ENCODE measurements around the gene AGAP2.
"Not testable (repeated sequence)": the region's sequence is repeated elsewhere in the genome, so short reads cannot be mapped to it uniquely, and the experiment has no call there.

The AGAP2 gene

GRCh38 chr12:57692500-57692899 is 46.0 kb downstream of the AGAP2 start:
- Histone ChIP-seq H2AFZ (ENCODE audit: low read length, unreplicated experiment) (no peak overlapping the region), H3K27me3 (ENCODE audit: insufficient read depth, low read length) (peaks cover 20% of the 10 kb centered on the region), H3K4me3 (ENCODE audit: low read depth, low read length) (no peak overlapping the region), H3K36me3 (ENCODE audit: insufficient read depth, low read length) (peaks cover 15% of the 10 kb centered on the region; the same call in 1 of the 2 replicates), H3K4me1 (ENCODE audit: control insufficient read depth, insufficient read depth, low read length, unreplicated experiment) (peaks cover 7% of the 10 kb centered on the region), H3K27ac (ENCODE audit: low read depth, low read length) (no peak overlapping the region), H3K79me2 (ENCODE audit: control insufficient read depth, insufficient read depth, low read length, unreplicated experiment) (peaks cover 11% of the 10 kb centered on the region)

DNA sequence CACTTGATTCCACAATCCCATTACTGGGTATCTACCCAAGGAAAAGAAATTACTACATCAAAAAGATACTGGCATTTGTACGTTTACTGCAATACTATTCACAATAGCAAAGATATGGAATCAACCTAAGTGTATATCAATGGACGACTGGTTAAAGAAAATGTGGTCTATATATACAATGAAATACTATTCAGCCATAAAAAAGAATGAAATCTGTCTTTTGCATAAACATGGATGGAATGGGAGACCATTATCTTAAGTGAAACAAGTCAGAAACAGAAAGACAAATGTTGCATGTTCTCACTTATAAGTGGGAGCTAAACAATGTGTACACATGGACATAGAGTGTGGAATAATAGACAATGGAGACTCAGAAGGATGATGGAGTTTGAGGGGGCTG is 49.6 kb downstream of the AGAP2 start:
- H3K4me3 ChIP-seq (ENCODE audit: low read depth, low read length): no peak overlapping the region
- H3K4me1 ChIP-seq (ENCODE audit: control insufficient read depth, insufficient read depth, low read length, unreplicated experiment): peaks cover 3% of the 10 kb centered on the region
- no peak overlapping the region for H2AFZ ChIP-seq (ENCODE audit: low read length, unreplicated experiment)
- H3K27me3 ChIP-seq (ENCODE audit: insufficient read depth, low read length): peaks cover 54% of the 10 kb centered on the region
- H3K79me2 ChIP-seq (ENCODE audit: control insufficient read depth, insufficient read depth, low read length, unreplicated experiment): no peaks in the 10 kb centered on the region
- no peak overlapping the region for H3K27ac ChIP-seq (ENCODE audit: low read depth, low read length)
- no peaks in the 10 kb centered on the region for H3K36me3 ChIP-seq (ENCODE audit: insufficient read depth, low read length)

DNA sequence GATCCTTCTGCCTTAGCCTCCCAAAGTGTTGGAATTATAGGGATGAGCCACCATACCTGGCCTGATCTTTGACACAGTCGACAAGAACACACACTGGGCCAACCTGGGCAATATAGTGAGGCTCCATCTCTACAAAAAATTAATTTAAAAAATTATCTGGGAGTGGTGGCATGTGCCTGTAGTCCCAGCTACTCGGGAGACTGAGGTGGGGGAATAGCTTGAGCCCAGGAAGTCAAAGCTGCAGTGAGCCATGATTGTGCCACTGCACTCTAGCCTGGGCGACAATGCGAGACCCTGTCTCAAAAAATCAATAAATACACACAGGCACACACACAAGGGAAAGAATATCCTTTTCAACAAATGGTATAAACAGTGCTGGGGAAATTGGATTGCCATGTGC is 50.7 kb downstream of the AGAP2 start:
- no peaks in the 10 kb centered on the region for H3K4me1 ChIP-seq (ENCODE audit: control insufficient read depth, insufficient read depth, low read length, unreplicated experiment)
- H2AFZ ChIP-seq (ENCODE audit: low read length, unreplicated experiment): no peak overlapping the region
- no peak overlapping the region for H3K27ac ChIP-seq (ENCODE audit: low read depth, low read length)
- no peak overlapping the region for H3K4me3 ChIP-seq (ENCODE audit: low read depth, low read length)
- H3K27me3 ChIP-seq (ENCODE audit: insufficient read depth, low read length): peaks cover 59% of the 10 kb centered on the region
- no peaks in the 10 kb centered on the region for H3K79me2 ChIP-seq (ENCODE audit: control insufficient read depth, insufficient read depth, low read length, unreplicated experiment)
- H3K36me3 ChIP-seq (ENCODE audit: insufficient read depth, low read length): no peaks in the 10 kb centered on the region

GRCh38 chr12:57679697-57680096 is 58.8 kb downstream of the AGAP2 start:
- no peak overlapping the region for H3K4me3 ChIP-seq (ENCODE audit: low read depth, low read length)
- no peaks in the 10 kb centered on the region for H3K79me2 ChIP-seq (ENCODE audit: control insufficient read depth, insufficient read depth, low read length, unreplicated experiment)
- no peak overlapping the region for H3K27ac ChIP-seq (ENCODE audit: low read depth, low read length)
- H3K27me3 ChIP-seq (ENCODE audit: insufficient read depth, low read length): peaks cover 20% of the 10 kb centered on the region
- no peaks in the 10 kb centered on the region for H3K36me3 ChIP-seq (ENCODE audit: insufficient read depth, low read length)
- no peaks in the 10 kb centered on the region for H3K4me1 ChIP-seq (ENCODE audit: control insufficient read depth, insufficient read depth, low read length, unreplicated experiment)
- H2AFZ ChIP-seq (ENCODE audit: low read length, unreplicated experiment): no peak overlapping the region

GRCh38 chr12:57677947-57678346 is 60.6 kb downstream of the AGAP2 start:
- not testable (repeated sequence) for H3K4me1 ChIP-seq (ENCODE audit: control insufficient read depth, insufficient read depth, low read length, unreplicated experiment); H2AFZ ChIP-seq (ENCODE audit: low read length, unreplicated experiment); H3K36me3 ChIP-seq (ENCODE audit: insufficient read depth, low read length); H3K79me2 ChIP-seq (ENCODE audit: control insufficient read depth, insufficient read depth, low read length, unreplicated experiment); H3K4me3 ChIP-seq (ENCODE audit: low read depth, low read length); H3K27ac ChIP-seq (ENCODE audit: low read depth, low read length)
- H3K27me3 ChIP-seq (ENCODE audit: insufficient read depth, low read length): peaks cover 12% of the 10 kb centered on the region; the same call in 1 of the 2 replicates

GRCh38 chr12:57674691-57675090 is 63.9 kb downstream of the AGAP2 start:
- no peak overlapping the region for H3K27ac ChIP-seq (ENCODE audit: low read depth, low read length)
- H3K27me3 ChIP-seq (ENCODE audit: insufficient read depth, low read length): peaks cover 18% of the 10 kb centered on the region; the same call in 1 of the 2 replicates
- no peak overlapping the region for H3K4me3 ChIP-seq (ENCODE audit: low read depth, low read length)
- H3K79me2 ChIP-seq (ENCODE audit: control insufficient read depth, insufficient read depth, low read length, unreplicated experiment): no peaks in the 10 kb centered on the region
- no peaks in the 10 kb centered on the region for H3K36me3 ChIP-seq (ENCODE audit: insufficient read depth, low read length)
- no peaks in the 10 kb centered on the region for H3K4me1 ChIP-seq (ENCODE audit: control insufficient read depth, insufficient read depth, low read length, unreplicated experiment)
- no peak overlapping the region for H2AFZ ChIP-seq (ENCODE audit: low read length, unreplicated experiment)
